Breast epithelium (tissue), 3 donors: ENCODE data around the gene PIK3R2.

Experiments used
- POLR2A ChIP-seq: fragments of 450-650 bp; IDR thresholded peaks from one replicate; pipeline ENCODE4 v1.6.1; 2016; ENCODE audit warnings: antibody characterized with exemption, mild to moderate bottlenecking, moderate library complexity
- POLR2AphosphoS5 ChIP-seq, 3 donors: sonication (generic); formaldehyde crosslinking; IDR thresholded peaks; one replicate each; pipeline ENCODE4 v1.6.1; 2017; ENCODE audit warnings: antibody characterized with exemption in 3 of 3
- TF ChIP-seq, protein P1 (sequence below), 3 donors: fragments of 450-650 bp; IDR thresholded peaks; one replicate each; pipeline ENCODE4 v1.5.1; 2016 to 2017; ENCODE audit warnings: antibody characterized with exemption in 3 of 3, mild to moderate bottlenecking in 3 of 3, moderate library complexity in 3 of 3

DNA sequence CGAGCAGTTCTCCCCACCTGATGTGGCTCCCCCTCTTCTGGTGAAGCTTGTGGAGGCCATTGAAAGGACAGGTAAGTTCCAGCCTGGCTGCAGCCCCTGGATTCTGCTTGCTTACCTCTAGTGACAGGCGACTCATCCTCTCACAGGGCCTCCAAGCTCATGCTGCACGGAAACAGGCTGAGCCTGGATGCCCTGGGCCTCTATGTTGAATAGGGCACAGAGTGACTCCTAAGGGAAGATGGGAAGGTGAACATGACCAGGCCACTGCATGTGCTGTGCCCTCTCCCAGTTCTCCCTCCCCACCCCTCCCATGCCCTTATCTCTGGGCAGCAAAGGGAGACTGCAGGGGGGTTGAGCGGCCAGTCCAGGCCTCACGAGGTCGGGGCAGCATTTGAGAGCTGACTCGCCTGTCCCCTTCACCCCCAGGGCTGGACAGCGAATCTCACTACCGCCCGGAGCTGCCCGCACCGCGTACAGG, 7.6 kb downstream of the PIK3R2 start:
- TF ChIP-seq, protein P1, sequence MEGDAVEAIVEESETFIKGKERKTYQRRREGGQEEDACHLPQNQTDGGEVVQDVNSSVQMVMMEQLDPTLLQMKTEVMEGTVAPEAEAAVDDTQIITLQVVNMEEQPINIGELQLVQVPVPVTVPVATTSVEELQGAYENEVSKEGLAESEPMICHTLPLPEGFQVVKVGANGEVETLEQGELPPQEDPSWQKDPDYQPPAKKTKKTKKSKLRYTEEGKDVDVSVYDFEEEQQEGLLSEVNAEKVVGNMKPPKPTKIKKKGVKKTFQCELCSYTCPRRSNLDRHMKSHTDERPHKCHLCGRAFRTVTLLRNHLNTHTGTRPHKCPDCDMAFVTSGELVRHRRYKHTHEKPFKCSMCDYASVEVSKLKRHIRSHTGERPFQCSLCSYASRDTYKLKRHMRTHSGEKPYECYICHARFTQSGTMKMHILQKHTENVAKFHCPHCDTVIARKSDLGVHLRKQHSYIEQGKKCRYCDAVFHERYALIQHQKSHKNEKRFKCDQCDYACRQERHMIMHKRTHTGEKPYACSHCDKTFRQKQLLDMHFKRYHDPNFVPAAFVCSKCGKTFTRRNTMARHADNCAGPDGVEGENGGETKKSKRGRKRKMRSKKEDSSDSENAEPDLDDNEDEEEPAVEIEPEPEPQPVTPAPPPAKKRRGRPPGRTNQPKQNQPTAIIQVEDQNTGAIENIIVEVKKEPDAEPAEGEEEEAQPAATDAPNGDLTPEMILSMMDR (IDR thresholded peaks at IDR 0.05): no peak
- no peak for TF ChIP-seq POLR2AphosphoS5 (IDR thresholded peaks at IDR 0.05)
- no peak for TF ChIP-seq POLR2A
